ENCODE measurements around the gene FOXP2.

Gene FOXP2

GRCh38 chr7:114527589-114527988 is 113.0 kb downstream of the FOXP2 start:
- Histone ChIP-seq H3K27me3 (ENCODE audit: control insufficient read depth, insufficient read depth, low read length) (no peaks in the 10 kb centered on the region), H3K4me3 (ENCODE audit: low read depth, low read length) (no peak overlapping the region), H3K9me3 (ENCODE audit: control insufficient read depth, low read length) (no peaks in the 10 kb centered on the region), H3K4me1 (no peaks in the 10 kb centered on the region), H2AFZ (no peak overlapping the region), H3K79me2 (no peaks in the 10 kb centered on the region), H3K27ac (no peak overlapping the region), H3K4me2 (ENCODE audit: low read length) (no peak overlapping the region), H3K36me3 (ENCODE audit: control insufficient read depth, insufficient read depth, low read length) (no peaks in the 10 kb centered on the region), H3K9ac (no peak overlapping the region)
- TF ChIP-seq CTCF (IDR thresholded peaks at IDR 0.05) = no peak

- Histone ChIP-seq H3K4me1 (no peaks in the 10 kb centered on the region), H3K4me2 (ENCODE audit: low read length) (no peak overlapping the region), H2AFZ (no peak overlapping the region), H3K79me2 (no peaks in the 10 kb centered on the region), H3K27ac (no peak overlapping the region), H3K36me3 (ENCODE audit: control insufficient read depth, insufficient read depth, low read length) (no peaks in the 10 kb centered on the region), H3K9me3 (ENCODE audit: control insufficient read depth, low read length) (no peaks in the 10 kb centered on the region), H3K9ac (no peak overlapping the region), H3K4me3 (ENCODE audit: low read depth, low read length) (no peak overlapping the region), H3K27me3 (ENCODE audit: control insufficient read depth, insufficient read depth, low read length) (no peaks in the 10 kb centered on the region)
- TF ChIP-seq CTCF (IDR thresholded peaks at IDR 0.05) = no peak
These were observed 115.5 kb downstream of the FOXP2 start for GRCh38 chr7:114530057-114530611.

GRCh38 chr7:114531326-114531725 is 116.7 kb downstream of the FOXP2 start:
- no peak overlapping the region for H3K4me2 ChIP-seq (ENCODE audit: low read length)
- no peak overlapping the region for H3K9ac ChIP-seq
- no peaks in the 10 kb centered on the region for H3K4me1 ChIP-seq
- no peak overlapping the region for H3K27ac ChIP-seq
- H2AFZ ChIP-seq = no peak overlapping the region
- H3K9me3 ChIP-seq (ENCODE audit: control insufficient read depth, low read length) = no peaks in the 10 kb centered on the region
- H3K27me3 ChIP-seq (ENCODE audit: control insufficient read depth, insufficient read depth, low read length) = no peaks in the 10 kb centered on the region
- no peaks in the 10 kb centered on the region for H3K79me2 ChIP-seq
- TF ChIP-seq CTCF (IDR thresholded peaks at IDR 0.05) = no peak
- no peak overlapping the region for H3K4me3 ChIP-seq (ENCODE audit: low read depth, low read length)
- no peaks in the 10 kb centered on the region for H3K36me3 ChIP-seq (ENCODE audit: control insufficient read depth, insufficient read depth, low read length)

- H3K79me2 ChIP-seq = no peaks in the 10 kb centered on the region
- no peaks in the 10 kb centered on the region for H3K36me3 ChIP-seq (ENCODE audit: control insufficient read depth, insufficient read depth, low read length)
- no peaks in the 10 kb centered on the region for H3K27me3 ChIP-seq (ENCODE audit: control insufficient read depth, insufficient read depth, low read length)
- H3K4me1 ChIP-seq = no peaks in the 10 kb centered on the region
- no peaks in the 10 kb centered on the region for H3K9me3 ChIP-seq (ENCODE audit: control insufficient read depth, low read length)
- no peak overlapping the region for H2AFZ ChIP-seq
- H3K4me3 ChIP-seq (ENCODE audit: low read depth, low read length) = no peak overlapping the region
- TF ChIP-seq CTCF (IDR thresholded peaks at IDR 0.05) = no peak
- H3K4me2 ChIP-seq (ENCODE audit: low read length) = no peak overlapping the region
- H3K27ac ChIP-seq = no peak overlapping the region
- H3K9ac ChIP-seq = no peak overlapping the region
These were observed 118.5 kb downstream of the FOXP2 start for GRCh38 chr7:114533131-114533530.

- H3K27me3 ChIP-seq (ENCODE audit: control insufficient read depth, insufficient read depth, low read length) = no peaks in the 10 kb centered on the region
- H3K4me2 ChIP-seq (ENCODE audit: low read length) = no peak overlapping the region
- TF ChIP-seq CTCF (IDR thresholded peaks at IDR 0.05) = no peak
- H3K4me3 ChIP-seq (ENCODE audit: low read depth, low read length) = no peak overlapping the region
- no peaks in the 10 kb centered on the region for H3K9me3 ChIP-seq (ENCODE audit: control insufficient read depth, low read length)
- no peak overlapping the region for H3K27ac ChIP-seq
- H3K79me2 ChIP-seq = no peaks in the 10 kb centered on the region
- H3K9ac ChIP-seq = no peak overlapping the region
- H2AFZ ChIP-seq = no peak overlapping the region
- H3K36me3 ChIP-seq (ENCODE audit: control insufficient read depth, insufficient read depth, low read length) = no peaks in the 10 kb centered on the region
- no peaks in the 10 kb centered on the region for H3K4me1 ChIP-seq
These were observed 120.3 kb downstream of the FOXP2 start for GRCh38 chr7:114534953-114535352.
